Right lobe of liver (tissue), 6 donors: ENCODE measurements around the gene CHPT1. TPM values are rescaled to one million over a fixed set of nuclear protein-coding genes. Genes with fewer than 3 reads are reported as not detected.

Experiments
- ATAC-seq, 4 donors: fragments of 200-7000 bp; cut with Tn5 transposase; one replicate each; pipeline ENCODE4 v1.9.1; 2020; ENCODE audit warnings: mild to moderate bottlenecking in 4 of 4, moderate library complexity in 4 of 4
- DNase-seq, 3 donors: peaks; one replicate each; pipeline ENCODE4 v3.0.0-alpha.2; 2020
- H3K27ac ChIP-seq, 3 donors: fragments of 200-600 bp; one replicate each; pipeline ENCODE4 v1.8.0; 2022
- H3K27me3 ChIP-seq, 2 donors: fragments of 200-600 bp; one replicate each; pipeline ENCODE4 v1.8.0; 2022
- H3K36me3 ChIP-seq, 4 donors: fragments of 200-600 bp; sonication (generic) in 1 of 4; one replicate each; pipeline versions ENCODE4 v1.5.1 to v1.8.0; 2017 to 2022; ENCODE audit warnings: control low read depth in 1 of 4
- H3K4me1 ChIP-seq, 4 donors: fragments of 200-600 bp; sonication (generic) in 1 of 4; one replicate each; pipeline versions ENCODE4 v1.5.1 to v1.8.0; 2017 to 2022; ENCODE audit warnings: control low read depth in 1 of 4
- H3K4me3 ChIP-seq, 3 donors: fragments of 200-600 bp; one replicate each; pipeline ENCODE4 v1.8.0; 2022
- H3K9me3 ChIP-seq, 4 donors: fragments of 200-600 bp; sonication (generic) in 1 of 4; one replicate each; pipeline versions ENCODE4 v1.5.1 to v1.8.0; 2017 to 2022; ENCODE audit warnings: control low read depth in 1 of 4
- CTCF ChIP-seq, 4 donors: fragments of 200-600 bp in 3 of 4; fragments of 450-650 bp in 1 of 4; IDR thresholded peaks; one replicate each; pipeline versions ENCODE4 v1.5.1 to v1.8.0; 2016 to 2022; ENCODE audit warnings: antibody characterized with exemption in 4 of 4, mild to moderate bottlenecking in 2 of 4
- POLR2A ChIP-seq: fragments of 450-650 bp; IDR thresholded peaks from one replicate; pipeline ENCODE4 v1.6.1; 2017; ENCODE audit warnings: antibody characterized with exemption, mild to moderate bottlenecking
- WGBS: methylation state at CpG from one replicate; pipeline ENCODE4 v1.1.6; 2018; ENCODE audit warnings: low coverage, low lambda C conversion rate; ENCODE audit not compliant: insufficient coverage; ENCODE audit errors: missing lambda C conversion rate; 5-methylcytosine and 5-hydroxymethylcytosine counted together
- intact Hi-C, 2 donors: fragments of 100-400 bp; cut with DNase I; formaldehyde crosslinking; loops; one replicate each; pipeline versions ENCODE4 v1.11.2 to v1.14.1; 2022
- total RNA-seq, 6 experiments: library from RNA; depleted of rRNA in 2 of 6; stranded (reverse); fragments of >200 nt in 2 of 6; fragmentation: NEBNext Ultra II Directional in 3 of 6; extraction: Animal tissue kit (Norgen Biotek cat#: 25700) in 3 of 6; gene quantifications; one replicate each; pipeline versions ENCODE4 v1.1.0 to v1.2.4, GENCODE V29; 2016 to 2023
- donor health status: DM: no; HTN: yes; CAD: no.
- donor health status: DM: no; HTN: no; CAD: no.
- donor health status: DM: no; HTN: no; CAD: no.
- donor health status: DM: no; HTN: yes; CAD: no.
- donor health status: DM: no; HTN: yes; CAD: no.

CHPT1 gene
- total RNA-seq, 6 experiments from 2014 or later: 52.3 to 110 (median 75.8) TPM

GRCh38 chr12:101746661-101747060, 49.2 kb downstream of the CHPT1 start:
- ATAC-seq: no peak

GRCh38 chr12:101747697-101748096, 50.3 kb downstream of the CHPT1 start:
- peak; percentile 23 to 58 (median 45) for ATAC-seq
- Histone ChIP-seq H3K4me3 (no peak overlapping the region), H3K9me3 (no peaks in the 10 kb centered on the region), H3K4me1 (no peaks in the 10 kb centered on the region), H3K36me3 (peaks cover 0 to 55% (median 14%) of the 10 kb centered on the region in 4 donors), H3K27ac (no peak overlapping the region), H3K27me3 (no peaks in the 10 kb centered on the region)
- intact Hi-C loops: no loop called here
- WGBS: 80% methylated on average over 1 of the region's 1 CpG
- DNase-seq: no peak
- TF ChIP-seq POLR2A (no peak), CTCF (IDR thresholded peaks at IDR 0.05) (no peak)

More at GRCh38 chr12:101746661-101747060, 49.2 kb downstream of the CHPT1 start:
- TF ChIP-seq POLR2A (no peak), CTCF (IDR thresholded peaks at IDR 0.05) (no peak)
- 88% methylated on average over 1 of the region's 1 CpG for WGBS
- H3K9me3 ChIP-seq: no peaks in the 10 kb centered on the region
- H3K4me3 ChIP-seq: no peak overlapping the region
- intact Hi-C loops: no loop called here
- peaks cover 0 to 56% (median 14%) of the 10 kb centered on the region in 4 donors for H3K36me3 ChIP-seq
- H3K27ac ChIP-seq: no peak overlapping the region
- H3K27me3 ChIP-seq: no peaks in the 10 kb centered on the region
- DNase-seq: no peak
- H3K4me1 ChIP-seq: no peaks in the 10 kb centered on the region

- peaks cover 0 to 48% (median 13%) of the 10 kb centered on the region in 4 donors for H3K36me3 ChIP-seq
- ATAC-seq: no peak
- TF ChIP-seq POLR2A: no peak
- no peak for TF ChIP-seq CTCF (IDR thresholded peaks at IDR 0.05)
- no peak overlapping the region for H3K27ac ChIP-seq
- H3K4me1 ChIP-seq: no peaks in the 10 kb centered on the region
- H3K9me3 ChIP-seq: no peaks in the 10 kb centered on the region
- H3K27me3 ChIP-seq: no peaks in the 10 kb centered on the region
- 94% methylated on average over 1 of the region's 1 CpG for WGBS
- no peak overlapping the region for H3K4me3 ChIP-seq
- DNase-seq: no peak
- intact Hi-C loops: no loop called here
Observed at GRCh38 chr12:101748907-101749306, 51.5 kb downstream of the CHPT1 start.

- peak in 1 of 4 donors; percentile 18 for ATAC-seq
- H3K36me3 ChIP-seq: peaks cover 0 to 40% (median 9%) of the 10 kb centered on the region in 4 donors
Observed at GRCh38 chr12:101749657-101750056, 52.2 kb downstream of the CHPT1 start.

More at GRCh38 chr12:101749657-101750056, 52.2 kb downstream of the CHPT1 start:
- Histone ChIP-seq H3K9me3 (no peaks in the 10 kb centered on the region), H3K4me1 (no peaks in the 10 kb centered on the region), H3K27me3 (no peaks in the 10 kb centered on the region), H3K27ac (no peak overlapping the region), H3K4me3 (no peak overlapping the region)
- WGBS: 80% methylated on average over 4 of the region's 4 CpGs
- intact Hi-C loops: no loop called here
- TF ChIP-seq CTCF (IDR thresholded peaks at IDR 0.05) (no peak), POLR2A (no peak)
- DNase-seq: no peak
